Measurements from ENCODE around the gene MST1. TPM values are rescaled to one million over a fixed set of nuclear protein-coding genes. Genes with fewer than 3 reads are reported as not detected.

The MST1 gene
- total and polyA plus RNA-seq, 2 of the 8 experiments (the other 6 are each of a cell fraction or from before 2014, with no cell fraction given): 6.2 to 9.5 TPM

GRCh38 chr3:49721896-49722781, 32.9 kb upstream of the MST1 start:
- DNase-seq (ENCODE audit: low read depth in 1 of 2, low spot score in 2 of 2): no peak
- ChIA-PET POLR2A (ENCODE audit: partially characterized antibody) (interaction anchor here (1.9 to 7.3 kb wide), 5 partner anchors 7 to 65 kb away, joined by 6 to 57 read pairs (median 18); partner anchors contain the start of gene IP6K1), CTCF (ENCODE audit: partially characterized antibody) (interaction anchor here (0.9 to 7.8 kb wide), 2 partner anchors 20 to 185 kb away, joined by 3 to 127 read pairs; no protein-coding TSS in a partner anchor)
- Histone ChIP-seq H2BK15ac (ENCODE audit: low read length) (no peak overlapping the region), H2BK20ac (ENCODE audit: low read length) (no peak overlapping the region), H3K4me2 (ENCODE audit: insufficient read depth in 1 of 2, low read depth in 2 of 2, low read length in 2 of 2) (peak overlapping the region; percentile 59 to 92; a peak in 2 of 4 replicates), H3K79me1 (ENCODE audit: low read depth, low read length) (peaks cover 5% of the 10 kb centered on the region; the same call in 1 of the 2 replicates), H3K56ac (replicated peaks; ENCODE audit: insufficient read length, low read depth, low read length) (no peak overlapping the region), H3K4me3 (ENCODE audit: extremely low read depth in 1 of 4, insufficient read depth in 2 of 4, low read depth in 3 of 4, low read length in 4 of 4) (peak overlapping the region in 1 of 4 experiments; percentile 93; a peak in 1 of 8 replicates), H3K23me2 (ENCODE audit: low read depth, low read length) (peaks cover 16% of the 10 kb centered on the region; the same call in 1 of the 2 replicates), H4K91ac (replicated peaks; ENCODE audit: insufficient read length, low read length) (no peak overlapping the region), H3K27me3 (replicated peaks in 1 of 4; ENCODE audit: control insufficient read depth in 3 of 4, extremely low read depth in 1 of 4, insufficient read depth in 3 of 4, low read length in 3 of 4) (no peaks in the 10 kb centered on the region), H2BK120ac (replicated peaks; ENCODE audit: low read depth, low read length) (no peak overlapping the region), H3K23ac (ENCODE audit: insufficient read length) (no peak overlapping the region), H4K5ac (ENCODE audit: insufficient read length, low read depth, low read length) (no peak overlapping the region), H2BK12ac (ENCODE audit: low read depth, low read length) (no peak overlapping the region), H3K36me3 (ENCODE audit: control insufficient read depth in 2 of 4, insufficient read depth in 4 of 4, low read length in 3 of 4) (peaks cover 6 to 13% (median 10%) of the 10 kb centered on the region in 4 experiments; a peak in 7 of 8 replicates), H3K9ac (replicated peaks in 1 of 4; ENCODE audit: extremely low read depth in 1 of 4, low read depth in 3 of 4, low read length in 3 of 4) (no peak overlapping the region; a peak in 1 of 7 replicates), H3K9me3 (ENCODE audit: insufficient read depth in 2 of 2, low read depth in 1 of 2, low read length in 1 of 2) (no peaks in the 10 kb centered on the region), H2AFZ (ENCODE audit: low read length) (no peak overlapping the region), H2BK5ac (ENCODE audit: low read depth, low read length) (no peak overlapping the region), H4K8ac (ENCODE audit: extremely low read depth, insufficient read depth, low read length) (no peak overlapping the region), H3K14ac (ENCODE audit: insufficient read length) (no peak overlapping the region), H4K20me1 (replicated peaks in 1 of 2; ENCODE audit: control insufficient read depth in 1 of 2, insufficient read depth in 2 of 2, low read length in 2 of 2) (peaks cover 7 to 24% of the 10 kb centered on the region in 2 experiments), H3K79me2 (ENCODE audit: control insufficient read depth in 1 of 2, insufficient read depth in 2 of 2, low read length in 2 of 2) (peaks cover 0 to 8% of the 10 kb centered on the region in 2 experiments; a peak in 1 of 4 replicates), H3K4me1 (replicated peaks in 1 of 4; ENCODE audit: control insufficient read depth in 3 of 4, insufficient read depth in 4 of 4, low read length in 3 of 4) (peaks cover 0 to 27% (median 15%) of the 10 kb centered on the region in 4 experiments; a peak in 6 of 7 replicates), H3K27ac (ENCODE audit: low read depth, low read length) (no peak overlapping the region), H3K4ac (replicated peaks; ENCODE audit: insufficient read length, low read depth, low read length) (no peak overlapping the region), H3K18ac (ENCODE audit: extremely low read depth, low read length) (no peak overlapping the region), H2AK5ac (ENCODE audit: low read depth, low read length) (no peak overlapping the region)
- WGBS, 2 experiments (ENCODE audit: extremely low coverage in 1 of 2, insufficient coverage in 1 of 2, insufficient read length in 1 of 2, insufficient replicate concordance in 2 of 2, low coverage in 1 of 2, low lambda C conversion rate in 2 of 2, missing lambda C conversion rate in 1 of 2): 92% methylated on average over 25 of the region's 26 CpGs; no CpG with 5 or more reads in 1 of the 2 experiments
- no peak for FAIRE-seq
- TF ChIP-seq JUN (IDR thresholded peaks at IDR 0.05; ENCODE audit: low read depth, low read length) (no peak), KDM4A (IDR thresholded peaks at IDR 0.05; ENCODE audit: low read depth, low read length, severe bottlenecking) (no peak), RNF2 (IDR thresholded peaks at IDR 0.05; ENCODE audit: borderline replicate concordance, low read depth, low read length, missing control alignments, poor library complexity, severe bottlenecking) (no peak), E2F6 (IDR thresholded peaks at IDR 0.05) (no peak), MAX (IDR thresholded peaks at IDR 0.05) (no peak), CBX8 (IDR thresholded peaks at IDR 0.05; ENCODE audit: borderline replicate concordance, low read depth, low read length) (no peak), EZH2 (IDR thresholded peaks at IDR 0.05; ENCODE audit: low read depth, low read length, severe bottlenecking) (no peak), HDAC6 (IDR thresholded peaks at IDR 0.05; ENCODE audit: low read depth, low read length) (no peak)
